Ascending aorta (tissue), 2 donors: ENCODE results near the gene PTPA. TPM values are rescaled to one million over a fixed set of nuclear protein-coding genes. Genes with fewer than 3 reads are reported as not detected.
"Not testable (repeated sequence)": the region's sequence is repeated elsewhere in the genome, so short reads cannot be mapped to it uniquely, and the experiment has no call there.

Experiments used
- DNase-seq, 2 donors: peaks; one replicate each; pipeline ENCODE4 v3.0.0-alpha.2; 2019; ENCODE audit warnings: low spot score in 2 of 2
- H3K27ac ChIP-seq, 2 donors: fragments of 200-600 bp; sonication (generic); one replicate each; pipeline ENCODE4 v1.5.1; 2016 to 2017; ENCODE audit warnings: mild to moderate bottlenecking in 1 of 2
- H3K27me3 ChIP-seq: fragments of 200-600 bp; sonication (generic); one replicate; pipeline ENCODE4 v1.5.1; 2017
- H3K36me3 ChIP-seq, 2 donors: fragments of 200-600 bp; sonication (generic); one replicate each; pipeline ENCODE4 v1.5.1; 2016
- H3K4me1 ChIP-seq, 2 donors: fragments of 200-600 bp; sonication (generic); one replicate each; pipeline ENCODE4 v1.5.1; 2016 to 2017; ENCODE audit warnings: mild to moderate bottlenecking in 1 of 2
- H3K4me3 ChIP-seq, 2 donors: fragments of 200-600 bp; sonication (generic); one replicate each; pipeline ENCODE4 v1.5.1; 2016 to 2017; ENCODE audit warnings: mild to moderate bottlenecking in 1 of 2
- H3K9me3 ChIP-seq, 2 donors: fragments of 200-600 bp; sonication (generic); one replicate each; pipeline ENCODE4 v1.5.1; 2016
- CTCF ChIP-seq, 3 experiments: fragments of 200-600 bp in 2 of 3; fragments of 450-650 bp in 1 of 3; sonication (generic) in 2 of 3; IDR thresholded peaks; one replicate each; pipeline ENCODE4 v1.5.1; 2016 to 2019; ENCODE audit warnings: antibody characterized with exemption in 3 of 3, mild to moderate bottlenecking in 1 of 3, moderate library complexity in 1 of 3
- intact Hi-C: fragments of 100-400 bp; cut with DNase I; formaldehyde crosslinking; loops from one replicate; pipeline ENCODE4 v1.15.1; 2023
- total RNA-seq: library from RNA; depleted of rRNA; stranded (reverse); fragments of >200 nt; gene quantifications from one replicate; pipeline ENCODE4 v1.1.0, GENCODE V29; 2016

Gene PTPA
- total RNA-seq, 1 donor from 2014 or later, result 61.6 TPM

DNA sequence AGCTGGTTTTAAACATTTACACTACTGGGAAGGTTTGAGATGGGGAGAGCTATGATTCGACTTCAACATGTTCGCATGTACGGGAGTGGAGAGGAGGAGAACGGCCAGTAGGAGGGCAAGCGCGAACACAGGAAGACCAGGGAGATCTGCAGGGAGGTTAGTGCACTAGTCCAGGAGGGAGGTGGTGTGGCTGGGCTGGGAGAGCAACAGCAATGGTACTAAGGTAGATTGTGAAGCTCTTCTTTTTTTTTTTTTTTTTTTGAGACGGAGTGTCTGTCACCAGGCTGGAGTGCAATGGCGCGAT, 50.3 kb downstream of the PTPA start:
- H3K27me3 ChIP-seq, result no peaks in the 10 kb centered on the region
- H3K27ac ChIP-seq, result no peak overlapping the region
- intact Hi-C loops, result no loop called here
- H3K9me3 ChIP-seq, result no peaks in the 10 kb centered on the region
- no peaks in the 10 kb centered on the region for H3K36me3 ChIP-seq
- no peak for TF ChIP-seq CTCF (IDR thresholded peaks at IDR 0.05)
- no peak for DNase-seq
- peaks cover 0 to 15% of the 10 kb centered on the region in 2 donors for H3K4me1 ChIP-seq
- no peak overlapping the region for H3K4me3 ChIP-seq

DNA sequence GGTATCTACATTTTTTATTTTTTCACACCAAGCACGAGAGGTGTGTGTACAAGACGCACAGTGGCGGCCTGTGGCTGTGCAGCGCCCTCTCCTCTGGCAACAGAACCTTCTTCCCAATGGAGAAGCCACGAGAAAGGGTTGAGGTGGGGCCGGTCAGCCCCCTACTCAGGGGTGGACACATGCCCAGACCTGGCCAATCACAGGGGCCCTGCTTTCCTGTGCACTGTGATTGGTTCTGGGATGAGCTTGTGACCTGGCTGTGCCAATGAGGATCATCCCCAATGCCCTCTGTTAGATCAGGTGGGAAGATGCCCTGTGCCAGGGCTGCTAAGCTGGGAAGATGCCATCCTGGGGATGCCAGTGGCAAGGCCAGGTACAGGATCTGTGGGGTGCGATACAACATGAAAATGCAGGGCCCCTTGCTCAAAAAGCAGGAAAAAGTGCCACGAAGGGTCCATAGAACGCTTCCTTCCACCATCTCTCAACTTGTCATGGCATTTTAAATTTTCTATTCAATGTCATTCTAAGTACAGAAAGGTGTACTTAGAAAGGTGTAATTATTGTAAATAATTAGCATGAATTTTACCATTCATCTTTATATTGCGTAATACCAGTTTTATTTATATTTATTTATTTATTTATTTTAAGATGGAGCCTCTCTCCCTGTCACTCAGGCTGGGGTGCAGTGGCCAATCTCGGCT, 51.4 kb downstream of the PTPA start:
- Histone ChIP-seq H3K36me3 (no peaks in the 10 kb centered on the region), H3K4me1 (peaks cover 0 to 24% of the 10 kb centered on the region in 2 donors), H3K27me3 (no peaks in the 10 kb centered on the region), H3K27ac (peak overlapping the region; percentile 8 to 82), H3K4me3 (no peak overlapping the region), H3K9me3 (no peaks in the 10 kb centered on the region)
- no peak for TF ChIP-seq CTCF (IDR thresholded peaks at IDR 0.05)
- no peak for DNase-seq
- intact Hi-C loops, result no loop called here

GRCh38 chr9:129163198-129163670, 52.0 kb downstream of the PTPA start:
- H3K4me3 ChIP-seq, H3K27me3 ChIP-seq, intact Hi-C loops, DNase-seq, H3K36me3 ChIP-seq, H3K9me3 ChIP-seq: not testable (repeated sequence)
- Histone ChIP-seq H3K27ac (peak overlapping the region; percentile 82 to 87), H3K4me1 (peaks cover 0 to 29% of the 10 kb centered on the region in 2 donors)

GRCh38 chr9:129163753-129164152, 52.5 kb downstream of the PTPA start:
- TF ChIP-seq CTCF (IDR thresholded peaks at IDR 0.05), result no peak
- DNase-seq, result no peak

GRCh38 chr9:129164246-129164930, 53.2 kb downstream of the PTPA start:
- Histone ChIP-seq H3K27me3 (no peaks in the 10 kb centered on the region), H3K27ac (peak overlapping the region; percentile 82 to 87), H3K4me3 (no peak overlapping the region), H3K4me1 (peaks cover 0 to 33% of the 10 kb centered on the region in 2 donors), H3K36me3 (no peaks in the 10 kb centered on the region), H3K9me3 (no peaks in the 10 kb centered on the region)
- DNase-seq, result peak in 1 of 2 donors; percentile 85
- TF ChIP-seq CTCF (IDR thresholded peaks at IDR 0.05), result no peak
- intact Hi-C loops, result no loop called here

More at GRCh38 chr9:129163753-129164152, 52.5 kb downstream of the PTPA start:
- H3K36me3 ChIP-seq, result no peaks in the 10 kb centered on the region
- H3K4me1 ChIP-seq, result peaks cover 0 to 33% of the 10 kb centered on the region in 2 donors
- peak overlapping the region; percentile 82 to 87 for H3K27ac ChIP-seq
- no peak overlapping the region for H3K4me3 ChIP-seq
- H3K9me3 ChIP-seq, result no peaks in the 10 kb centered on the region
- intact Hi-C loops, result no loop called here
- H3K27me3 ChIP-seq, result no peaks in the 10 kb centered on the region

DNA sequence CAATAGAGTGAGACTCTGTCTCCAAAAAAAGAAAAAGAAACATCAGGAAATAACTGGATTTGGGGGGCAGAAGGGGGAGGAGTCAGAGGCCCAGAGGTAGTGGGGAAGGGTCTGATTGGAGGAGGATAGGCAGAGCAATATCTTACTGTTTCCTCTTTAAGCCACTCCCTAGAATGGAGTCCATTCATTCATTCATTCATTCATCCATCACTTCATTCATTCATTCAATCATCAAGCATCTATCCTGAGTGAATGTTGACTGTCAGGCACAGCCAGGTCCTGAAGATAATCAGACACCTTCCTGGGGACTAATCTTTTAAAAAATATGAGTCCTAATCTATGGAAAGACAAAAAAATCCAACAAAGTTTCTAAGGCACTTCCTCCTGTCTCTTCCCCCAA, 54.0 kb downstream of the PTPA start:
- intact Hi-C loops, result no loop called here
- DNase-seq, result no peak
- no peaks in the 10 kb centered on the region for H3K27me3 ChIP-seq
- no peak overlapping the region for H3K4me3 ChIP-seq
- no peak for TF ChIP-seq CTCF (IDR thresholded peaks at IDR 0.05)
- H3K9me3 ChIP-seq, result no peaks in the 10 kb centered on the region
- no peaks in the 10 kb centered on the region for H3K36me3 ChIP-seq
- peak overlapping the region in 1 of 2 donors; percentile 87 for H3K27ac ChIP-seq
- H3K4me1 ChIP-seq, result peaks cover 0 to 33% of the 10 kb centered on the region in 2 donors
